ENCODE data around the gene HOXA4. TPM values are rescaled to one million over a fixed set of nuclear protein-coding genes. Genes with fewer than 3 reads are reported as not detected.

HOXA4 gene
- total RNA-seq, 5 donors from 2014 or later (not counting 1 experiment from before 2014, with no cell fraction given): 0.25 to 0.38 (median 0.36) TPM; not detected in 2

- ChIA-PET POLR2A (no interaction called here), CTCF (interaction anchor here in 1 of 2 donors (0.6 kb wide), 1 partner anchor 422 kb away, joined by 14 read pairs; no protein-coding TSS in a partner anchor)
- H3K36me3 ChIP-seq (ENCODE audit: control insufficient read depth in 2 of 2, extremely low read depth in 1 of 2, insufficient read depth in 1 of 2, low read length in 1 of 2): no peaks in the 10 kb centered on the region
- no peak overlapping the region for H3K4me3 ChIP-seq (ENCODE audit: control insufficient read depth in 1 of 2, extremely low read depth in 1 of 2, low read length in 1 of 2)
- Mint-ChIP-seq H3K4me3 (no peak overlapping the region), H3K9me3 (no peaks in the 10 kb centered on the region), H3K27ac (no peak overlapping the region), H3K4me1 (peaks cover 4 to 5% (median 5%) of the 10 kb centered on the region in 3 donors), H3K36me3 (no peaks in the 10 kb centered on the region), H3K27me3 (peaks cover 17 to 29% of the 10 kb centered on the region in 2 donors)
- no peak for DNase-seq
- no peak for ATAC-seq (replicated peaks in 1 of 4)
- WGBS (ENCODE audit: insufficient coverage): 95% methylated on average over 28 of the region's 41 CpGs
- H3K4me1 ChIP-seq (ENCODE audit: control insufficient read depth in 1 of 2, extremely low read depth in 1 of 2, insufficient read depth in 2 of 2, low read length in 2 of 2): no peaks in the 10 kb centered on the region
- no peaks in the 10 kb centered on the region for H3K9me3 ChIP-seq
- H3K27me3 ChIP-seq (replicated peaks in 1 of 2; ENCODE audit: control insufficient read depth in 2 of 2, extremely low read depth in 1 of 2, insufficient read depth in 2 of 2, low read length in 1 of 2): peaks cover 5 to 30% of the 10 kb centered on the region in 2 experiments
- H3K27ac ChIP-seq (ENCODE audit: low read length): no peak overlapping the region
These were observed 22.0 kb downstream of the HOXA4 start for GRCh38 chr7:27108390-27109127.

- Histone ChIP-seq H3K4me3 (ENCODE audit: control insufficient read depth in 1 of 2, extremely low read depth in 1 of 2, low read length in 1 of 2) (no peak overlapping the region), H3K4me1 (ENCODE audit: control insufficient read depth in 1 of 2, extremely low read depth in 1 of 2, insufficient read depth in 2 of 2, low read length in 2 of 2) (peaks cover 0 to 3% of the 10 kb centered on the region in 2 experiments), H3K27me3 (replicated peaks in 1 of 2; ENCODE audit: control insufficient read depth in 2 of 2, extremely low read depth in 1 of 2, insufficient read depth in 2 of 2, low read length in 1 of 2) (peaks cover 5 to 32% of the 10 kb centered on the region in 2 experiments), H3K9me3 (no peaks in the 10 kb centered on the region), H3K36me3 (ENCODE audit: control insufficient read depth in 2 of 2, extremely low read depth in 1 of 2, insufficient read depth in 1 of 2, low read length in 1 of 2) (no peaks in the 10 kb centered on the region), H3K27ac (ENCODE audit: low read length) (no peak overlapping the region)
- Mint-ChIP-seq H3K9me3 (no peaks in the 10 kb centered on the region), H3K27ac (no peak overlapping the region), H3K4me1 (peaks cover 9 to 12% (median 10%) of the 10 kb centered on the region in 3 donors), H3K36me3 (no peaks in the 10 kb centered on the region), H3K27me3 (peaks cover 26 to 38% of the 10 kb centered on the region in 2 donors), H3K4me3 (no peak overlapping the region)
- DNase-seq (no peak), ATAC-seq (replicated peaks in 1 of 4) (no peak)
- CTCF ChIA-PET: interaction anchor here in 1 of 2 donors (0.6 kb wide), 1 partner anchor 421 kb away, joined by 14 read pairs; no protein-coding TSS in a partner anchor
- 89% methylated on average over 26 of the region's 47 CpGs for WGBS (ENCODE audit: insufficient coverage)
- POLR2A ChIA-PET: no interaction called here
These were observed 22.9 kb downstream of the HOXA4 start for GRCh38 chr7:27107391-27108381.

GRCh38 chr7:27106901-27107240, 23.7 kb downstream of the HOXA4 start:
- H3K4me1 Mint-ChIP-seq: peaks cover 15 to 18% (median 16%) of the 10 kb centered on the region in 3 donors
- WGBS (ENCODE audit: insufficient coverage): 93% methylated on average over 9 of the region's 14 CpGs
- POLR2A ChIA-PET: no interaction called here

GRCh38 chr7:27106181-27106900, 24.2 kb downstream of the HOXA4 start:
- Mint-ChIP-seq H3K4me3 (no peak overlapping the region), H3K36me3 (peaks cover 3% of the 10 kb centered on the region), H3K9me3 (no peaks in the 10 kb centered on the region), H3K27ac (no peak overlapping the region), H3K4me1 (peaks cover 17 to 20% (median 18%) of the 10 kb centered on the region in 3 donors), H3K27me3 (peaks cover 35 to 49% of the 10 kb centered on the region in 2 donors)
- CTCF ChIA-PET: no interaction called here
- Histone ChIP-seq H3K27ac (ENCODE audit: low read length) (no peak overlapping the region), H3K36me3 (ENCODE audit: control insufficient read depth in 2 of 2, extremely low read depth in 1 of 2, insufficient read depth in 1 of 2, low read length in 1 of 2) (no peaks in the 10 kb centered on the region), H3K4me3 (ENCODE audit: control insufficient read depth in 1 of 2, extremely low read depth in 1 of 2, low read length in 1 of 2) (no peak overlapping the region), H3K27me3 (replicated peaks in 1 of 2; ENCODE audit: control insufficient read depth in 2 of 2, extremely low read depth in 1 of 2, insufficient read depth in 2 of 2, low read length in 1 of 2) (peaks cover 5 to 44% of the 10 kb centered on the region in 2 experiments), H3K9me3 (no peaks in the 10 kb centered on the region), H3K4me1 (ENCODE audit: control insufficient read depth in 1 of 2, extremely low read depth in 1 of 2, insufficient read depth in 2 of 2, low read length in 2 of 2) (peaks cover 0 to 11% of the 10 kb centered on the region in 2 experiments)
- POLR2A ChIA-PET: no interaction called here
- no peak for ATAC-seq (replicated peaks in 1 of 4)
- no peak for DNase-seq
- 93% methylated on average over 43 of the region's 44 CpGs for WGBS (ENCODE audit: insufficient coverage)

More at GRCh38 chr7:27106901-27107240, 23.7 kb downstream of the HOXA4 start:
- Histone ChIP-seq H3K36me3 (ENCODE audit: control insufficient read depth in 2 of 2, extremely low read depth in 1 of 2, insufficient read depth in 1 of 2, low read length in 1 of 2) (no peaks in the 10 kb centered on the region), H3K9me3 (no peaks in the 10 kb centered on the region), H3K4me3 (ENCODE audit: control insufficient read depth in 1 of 2, extremely low read depth in 1 of 2, low read length in 1 of 2) (no peak overlapping the region), H3K4me1 (ENCODE audit: control insufficient read depth in 1 of 2, extremely low read depth in 1 of 2, insufficient read depth in 2 of 2, low read length in 2 of 2) (peaks cover 0 to 9% of the 10 kb centered on the region in 2 experiments), H3K27me3 (replicated peaks in 1 of 2; ENCODE audit: control insufficient read depth in 2 of 2, extremely low read depth in 1 of 2, insufficient read depth in 2 of 2, low read length in 1 of 2) (peaks cover 5 to 39% of the 10 kb centered on the region in 2 experiments), H3K27ac (ENCODE audit: low read length) (no peak overlapping the region)
- no peak for DNase-seq
- no peaks in the 10 kb centered on the region for H3K36me3 Mint-ChIP-seq
- H3K4me3 Mint-ChIP-seq: no peak overlapping the region
- no peak for ATAC-seq (replicated peaks in 1 of 4)
- H3K27ac Mint-ChIP-seq: no peak overlapping the region
- CTCF ChIA-PET: no interaction called here
- peaks cover 31 to 44% of the 10 kb centered on the region in 2 donors for H3K27me3 Mint-ChIP-seq
- H3K9me3 Mint-ChIP-seq: no peaks in the 10 kb centered on the region

- H3K9me3 Mint-ChIP-seq: no peaks in the 10 kb centered on the region
- Histone ChIP-seq H3K4me1 (ENCODE audit: control insufficient read depth in 1 of 2, extremely low read depth in 1 of 2, insufficient read depth in 2 of 2, low read length in 2 of 2) (peaks cover 0 to 11% of the 10 kb centered on the region in 2 experiments), H3K27ac (ENCODE audit: low read length) (no peak overlapping the region), H3K4me3 (ENCODE audit: control insufficient read depth in 1 of 2, extremely low read depth in 1 of 2, low read length in 1 of 2) (no peak overlapping the region), H3K36me3 (ENCODE audit: control insufficient read depth in 2 of 2, extremely low read depth in 1 of 2, insufficient read depth in 1 of 2, low read length in 1 of 2) (no peaks in the 10 kb centered on the region), H3K27me3 (replicated peaks in 1 of 2; ENCODE audit: control insufficient read depth in 2 of 2, extremely low read depth in 1 of 2, insufficient read depth in 2 of 2, low read length in 1 of 2) (peaks cover 5 to 51% of the 10 kb centered on the region in 2 experiments), H3K9me3 (no peaks in the 10 kb centered on the region)
- H3K4me3 Mint-ChIP-seq: no peak overlapping the region
- peaks cover 39 to 58% of the 10 kb centered on the region in 2 donors for H3K27me3 Mint-ChIP-seq
- peaks cover 17 to 20% (median 18%) of the 10 kb centered on the region in 3 donors for H3K4me1 Mint-ChIP-seq
- H3K27ac Mint-ChIP-seq: no peak overlapping the region
- WGBS (ENCODE audit: insufficient coverage): 67% methylated on average over 5 of the region's 13 CpGs
- ChIA-PET CTCF (no interaction called here), POLR2A (no interaction called here)
- no peak for ATAC-seq (replicated peaks in 1 of 4)
- DNase-seq: no peak
- peaks cover 7% of the 10 kb centered on the region for H3K36me3 Mint-ChIP-seq
These were observed 25.1 kb downstream of the HOXA4 start for GRCh38 chr7:27105301-27106031.
